PC-9 (cell line): ENCODE data around the gene STK39.

Source experiments
- CTCF ChIP-seq: fragments of 200-600 bp; sonication (generic); conservative IDR thresholded peaks from 2 replicates; pipeline ENCODE4 v1.6.1; 2017; ENCODE audit warnings: mixed run types, antibody characterized with exemption, mild to moderate bottlenecking, moderate library complexity
- EZH2 ChIP-seq: fragments of 200-600 bp; sonication (generic); IDR thresholded peaks from 2 replicates; pipeline ENCODE4 v1.8.0; 2017; ENCODE audit warnings: antibody characterized with exemption, low read depth

GRCh38 chr2:168241746-168242145, 5.6 kb downstream of the STK39 start:
- no peak for TF ChIP-seq CTCF
- no peak for TF ChIP-seq EZH2
